Gastroesophageal sphincter (tissue), 3 donors: ENCODE results near the gene KLC3.

Experiments
- CTCF ChIP-seq, 4 experiments: fragments of 200-600 bp in 2 of 4; fragments of 450-650 bp in 2 of 4; sonication (generic) in 1 of 4; IDR thresholded peaks; one replicate each; pipeline ENCODE4 v1.5.1; 2017 to 2019; ENCODE audit warnings: antibody characterized with exemption in 4 of 4, mild to moderate bottlenecking in 2 of 4, moderate library complexity in 2 of 4
- EP300 ChIP-seq: sonication (generic); formaldehyde crosslinking; IDR thresholded peaks from one replicate; pipeline ENCODE4 v1.6.1; 2017; ENCODE audit warnings: antibody characterized with exemption, mild to moderate bottlenecking
- POLR2A ChIP-seq, 2 donors: fragments of 450-650 bp; IDR thresholded peaks; one replicate each; pipeline ENCODE4 v1.6.1; 2017; ENCODE audit warnings: antibody characterized with exemption in 2 of 2, mild to moderate bottlenecking in 2 of 2, moderate library complexity in 1 of 2
- POLR2AphosphoS5 ChIP-seq: sonication (generic); formaldehyde crosslinking; IDR thresholded peaks from one replicate; pipeline ENCODE4 v1.6.1; 2017; ENCODE audit warnings: antibody characterized with exemption

- TF ChIP-seq CTCF (IDR thresholded peaks at IDR 0.05), result no peak
- TF ChIP-seq POLR2A (IDR thresholded peaks at IDR 0.05), result no peak
- no peak for TF ChIP-seq POLR2AphosphoS5
- TF ChIP-seq EP300, result no peak
These were observed 12.6 kb downstream of the KLC3 start for GRCh38 chr19:45352914-45353796.
